ENCODE results near the gene COPZ2. TPM values are rescaled to one million over a fixed set of nuclear protein-coding genes. Genes with fewer than 3 reads are reported as not detected.
A peak's percentile ranks its signal among the peaks of the same experiment; 100 is the strongest.

The COPZ2 gene
- polyA plus RNA-seq, 3 donors, result 4.2 to 12.2 (median 6.9) TPM

GRCh38 chr17:48054238-48055185 is 16.9 kb upstream of the COPZ2 start:
- Histone ChIP-seq H3K27me3 (ENCODE audit: control insufficient read depth in 2 of 2, insufficient read depth in 2 of 2, low read length in 2 of 2) (no peaks in the 10 kb centered on the region), H3K4me1 (ENCODE audit: control insufficient read depth in 1 of 2, insufficient read depth in 2 of 2, low read length in 2 of 2) (peaks cover 32 to 66% of the 10 kb centered on the region in 2 donors), H3K9ac (ENCODE audit: insufficient read depth, low read length, poor library complexity, severe bottlenecking) (no peak overlapping the region), H3K9me3 (replicated peaks in 1 of 2; ENCODE audit: control insufficient read depth in 1 of 2, insufficient read depth in 1 of 2, low read length in 2 of 2) (no peaks in the 10 kb centered on the region), H3K27ac (ENCODE audit: low read depth in 1 of 2, low read length in 2 of 2) (peak overlapping the region in 1 of 2 donors; percentile 55), H4K20me1 (ENCODE audit: insufficient read depth, low read length) (peaks cover 95% of the 10 kb centered on the region), H3K79me2 (ENCODE audit: insufficient read depth, low read length) (peaks cover 80% of the 10 kb centered on the region), H3K4me3 (replicated peaks in 1 of 3; ENCODE audit: low read depth in 2 of 3, low read length in 3 of 3) (no peak overlapping the region), H3K4me2 (replicated peaks; ENCODE audit: extremely low read depth, low read length, poor library complexity, severe bottlenecking) (no peak overlapping the region), H3K36me3 (replicated peaks in 1 of 2; ENCODE audit: control insufficient read depth in 1 of 2, insufficient read depth in 2 of 2, low read length in 2 of 2) (peaks cover 69 to 89% of the 10 kb centered on the region in 2 donors), H2AFZ (ENCODE audit: insufficient read depth, low read depth, low read length, poor library complexity, severe bottlenecking) (no peak overlapping the region)
- Mint-ChIP-seq H3K4me1 (peaks cover 63% of the 10 kb centered on the region), H3K36me3 (peaks cover 80% of the 10 kb centered on the region in 2 donors), H3K4me3 (no peak overlapping the region), H3K27ac (peak overlapping the region in 2 of 7 donors; percentile 30 to 84), H3K27me3 (ENCODE audit: low read depth in 3 of 3) (no peaks in the 10 kb centered on the region), H3K9me3 (no peaks in the 10 kb centered on the region)
- intact Hi-C loops (cut with micrococcal nuclease), result no loop called here
- 97% methylated on average over 29 of the region's 34 CpGs for WGBS (ENCODE audit: insufficient coverage)
- TF ChIP-seq CTCF (IDR thresholded peaks at IDR 0.05), result no peak
- DNase-seq, result no peak

- H3K9me3 ChIP-seq (replicated peaks in 1 of 2; ENCODE audit: control insufficient read depth in 1 of 2, insufficient read depth in 1 of 2, low read length in 2 of 2), result no peaks in the 10 kb centered on the region
- no peak overlapping the region for H3K4me3 ChIP-seq (replicated peaks in 1 of 3; ENCODE audit: low read depth in 2 of 3, low read length in 3 of 3)
- Mint-ChIP-seq H3K36me3 (peaks cover 73% of the 10 kb centered on the region in 2 donors), H3K4me3 (no peak overlapping the region), H3K27ac (peak overlapping the region in 6 of 7 donors; percentile 3 to 78 (median 47)), H3K4me1 (peaks cover 69% of the 10 kb centered on the region), H3K27me3 (ENCODE audit: low read depth in 3 of 3) (no peaks in the 10 kb centered on the region), H3K9me3 (no peaks in the 10 kb centered on the region)
- H3K27ac ChIP-seq (ENCODE audit: low read depth in 1 of 2, low read length in 2 of 2), result peak overlapping the region in 1 of 2 donors; percentile 55
- H3K4me1 ChIP-seq (ENCODE audit: control insufficient read depth in 1 of 2, insufficient read depth in 2 of 2, low read length in 2 of 2), result peaks cover 36 to 73% of the 10 kb centered on the region in 2 donors
- peaks cover 87% of the 10 kb centered on the region for H3K79me2 ChIP-seq (ENCODE audit: insufficient read depth, low read length)
- no peak for TF ChIP-seq CTCF (IDR thresholded peaks at IDR 0.05)
- intact Hi-C loops (cut with micrococcal nuclease), result no loop called here
- H3K36me3 ChIP-seq (replicated peaks in 1 of 2; ENCODE audit: control insufficient read depth in 1 of 2, insufficient read depth in 2 of 2, low read length in 2 of 2), result peaks cover 62 to 82% of the 10 kb centered on the region in 2 donors
- WGBS (ENCODE audit: insufficient coverage), result 79% methylated on average over 3 of the region's 6 CpGs
- no peaks in the 10 kb centered on the region for H3K27me3 ChIP-seq (ENCODE audit: control insufficient read depth in 2 of 2, insufficient read depth in 2 of 2, low read length in 2 of 2)
- H2AFZ ChIP-seq (ENCODE audit: insufficient read depth, low read depth, low read length, poor library complexity, severe bottlenecking), result no peak overlapping the region
- H4K20me1 ChIP-seq (ENCODE audit: insufficient read depth, low read length), result peaks cover 90% of the 10 kb centered on the region
- H3K9ac ChIP-seq (ENCODE audit: insufficient read depth, low read length, poor library complexity, severe bottlenecking), result no peak overlapping the region
- H3K4me2 ChIP-seq (replicated peaks; ENCODE audit: extremely low read depth, low read length, poor library complexity, severe bottlenecking), result no peak overlapping the region
- DNase-seq, result no peak
These were observed 16.2 kb upstream of the COPZ2 start for GRCh38 chr17:48053758-48054237.
